Activated T-helper 2 cell treated with anti-CD3 and anti-CD28 coated beads, Interferon-gamma antibody, Interleukin-2, Interleukin-4, amounts not matched to agents 10 μg/mL and 5 μg/mL and 100 μg/mL, durations not matched to agents 14 hours and 24 hours and 36 hours (primary cell): ENCODE data around the gene ZBTB2. TPM values are rescaled to one million over a fixed set of nuclear protein-coding genes. Genes with fewer than 3 reads are reported as not detected.
"Not testable (repeated sequence)": the region's sequence is repeated elsewhere in the genome, so short reads cannot be mapped to it uniquely, and the experiment has no call there.

ENCODE experiments used
- DNase-seq: peaks from one replicate; pipeline ENCODE4 v3.0.0; 2021; ENCODE audit warnings: low spot score
- H3K27ac Mint-ChIP-seq: one replicate; pipeline ENCODE4 v1.8.0; 2021; ENCODE audit warnings: mixed read lengths
- H3K27me3 Mint-ChIP-seq: one replicate; pipeline ENCODE4 v1.8.0; 2021; ENCODE audit warnings: low read depth, mixed read lengths
- H3K36me3 Mint-ChIP-seq: one replicate; pipeline ENCODE4 v1.8.0; 2021; ENCODE audit warnings: low read depth, mixed read lengths
- H3K4me1 Mint-ChIP-seq: one replicate; pipeline ENCODE4 v1.8.0; 2021; ENCODE audit warnings: low read depth, mixed read lengths
- H3K4me3 Mint-ChIP-seq: one replicate; pipeline ENCODE4 v1.8.0; 2021; ENCODE audit warnings: low read depth, mild to moderate bottlenecking, moderate library complexity, mixed read lengths
- H3K9me3 Mint-ChIP-seq: one replicate; pipeline ENCODE4 v1.8.0; 2021; ENCODE audit warnings: mixed read lengths
- intact Hi-C: fragments of 100-400 bp; cut with micrococcal nuclease; formaldehyde crosslinking; loops from one replicate; pipeline ENCODE4 v1.15.1; 2023
- total RNA-seq: library from RNA; stranded (reverse); gene quantifications from 2 replicates; pipeline ENCODE4 v1.2.3, GENCODE V29; 2022

Gene ZBTB2
- total RNA-seq, 1 donor from 2014 or later, result 19.7 TPM

GRCh38 chr6:151353795-151354194, 37.6 kb downstream of the ZBTB2 start:
- Mint-ChIP-seq H3K27me3 (no peaks in the 10 kb centered on the region), H3K9me3 (no peaks in the 10 kb centered on the region), H3K27ac (no peak overlapping the region), H3K36me3 (peaks cover 11% of the 10 kb centered on the region), H3K4me3 (no peak overlapping the region), H3K4me1 (peaks cover 16% of the 10 kb centered on the region)
- intact Hi-C loops, result no loop called here
- DNase-seq, result no peak

- intact Hi-C loops, result no loop called here
- no peak for DNase-seq
- H3K4me1 Mint-ChIP-seq, result peaks cover 7% of the 10 kb centered on the region
- no peaks in the 10 kb centered on the region for H3K9me3 Mint-ChIP-seq
- H3K36me3 Mint-ChIP-seq, result peaks cover 4% of the 10 kb centered on the region
- H3K27me3 Mint-ChIP-seq, result no peaks in the 10 kb centered on the region
- H3K4me3 Mint-ChIP-seq, result no peak overlapping the region
- H3K27ac Mint-ChIP-seq, result no peak overlapping the region
Observed at GRCh38 chr6:151352410-151353396, 38.7 kb downstream of the ZBTB2 start.

- H3K9me3 Mint-ChIP-seq, result no peaks in the 10 kb centered on the region
- intact Hi-C loops, result no loop called here
- no peaks in the 10 kb centered on the region for H3K27me3 Mint-ChIP-seq
- peaks cover 4% of the 10 kb centered on the region for H3K36me3 Mint-ChIP-seq
- DNase-seq, result no peak
- H3K27ac Mint-ChIP-seq, result no peak overlapping the region
- no peak overlapping the region for H3K4me3 Mint-ChIP-seq
- H3K4me1 Mint-ChIP-seq, result peaks cover 3% of the 10 kb centered on the region
Observed at GRCh38 chr6:151351731-151352130, 39.6 kb downstream of the ZBTB2 start.

- H3K27me3 Mint-ChIP-seq, result no peaks in the 10 kb centered on the region
- intact Hi-C loops, result no loop called here
- no peaks in the 10 kb centered on the region for H3K9me3 Mint-ChIP-seq
- H3K36me3 Mint-ChIP-seq, result peaks cover 4% of the 10 kb centered on the region
- peaks cover 3% of the 10 kb centered on the region for H3K4me1 Mint-ChIP-seq
- H3K27ac Mint-ChIP-seq, result no peak overlapping the region
- DNase-seq, result no peak
- no peak overlapping the region for H3K4me3 Mint-ChIP-seq
Observed at GRCh38 chr6:151351146-151351700, 40.1 kb downstream of the ZBTB2 start.

- intact Hi-C loops, result no loop called here
- Mint-ChIP-seq H3K4me1 (peaks cover 3% of the 10 kb centered on the region), H3K27me3 (no peaks in the 10 kb centered on the region), H3K4me3 (no peak overlapping the region), H3K27ac (no peak overlapping the region), H3K9me3 (no peaks in the 10 kb centered on the region), H3K36me3 (peaks cover 2% of the 10 kb centered on the region)
- DNase-seq, result no peak
Observed at GRCh38 chr6:151350442-151351145, 40.8 kb downstream of the ZBTB2 start.

- no peak for DNase-seq
- no peak overlapping the region for H3K27ac Mint-ChIP-seq
- H3K4me1 Mint-ChIP-seq, result peaks cover 3% of the 10 kb centered on the region
- H3K4me3 Mint-ChIP-seq, result no peak overlapping the region
- H3K27me3 Mint-ChIP-seq, result no peaks in the 10 kb centered on the region
- intact Hi-C loops, result no loop called here
- H3K36me3 Mint-ChIP-seq, result no peaks in the 10 kb centered on the region
- H3K9me3 Mint-ChIP-seq, result no peaks in the 10 kb centered on the region
Observed at GRCh38 chr6:151349651-151350270, 41.6 kb downstream of the ZBTB2 start.

GRCh38 chr6:151342750-151343149, 48.6 kb downstream of the ZBTB2 start:
- H3K36me3 Mint-ChIP-seq, DNase-seq, H3K4me3 Mint-ChIP-seq, H3K27me3 Mint-ChIP-seq, intact Hi-C loops, H3K9me3 Mint-ChIP-seq, H3K27ac Mint-ChIP-seq, H3K4me1 Mint-ChIP-seq: not testable (repeated sequence)

GRCh38 chr6:151341476-151342195, 49.7 kb downstream of the ZBTB2 start:
- Mint-ChIP-seq H3K36me3 (no peaks in the 10 kb centered on the region), H3K4me1 (no peaks in the 10 kb centered on the region), H3K4me3 (no peak overlapping the region), H3K27me3 (peaks cover 2% of the 10 kb centered on the region), H3K9me3 (no peaks in the 10 kb centered on the region), H3K27ac (no peak overlapping the region)
- intact Hi-C loops, result no loop called here
- no peak for DNase-seq

GRCh38 chr6:151340219-151340978, 51.0 kb downstream of the ZBTB2 start:
- Mint-ChIP-seq H3K27me3 (peaks cover 2% of the 10 kb centered on the region), H3K27ac (no peak overlapping the region), H3K36me3 (no peaks in the 10 kb centered on the region), H3K4me3 (no peak overlapping the region), H3K4me1 (no peaks in the 10 kb centered on the region), H3K9me3 (no peaks in the 10 kb centered on the region)
- intact Hi-C loops, result no loop called here
- DNase-seq, result no peak

GRCh38 chr6:151339369-151339768, 52.0 kb downstream of the ZBTB2 start:
- Mint-ChIP-seq H3K27me3 (peaks cover 2% of the 10 kb centered on the region), H3K9me3 (no peaks in the 10 kb centered on the region), H3K36me3 (no peaks in the 10 kb centered on the region), H3K4me3 (no peak overlapping the region), H3K4me1 (peaks cover 4% of the 10 kb centered on the region), H3K27ac (no peak overlapping the region)
- no peak for DNase-seq
- intact Hi-C loops, result no loop called here

GRCh38 chr6:151338651-151339200, 52.6 kb downstream of the ZBTB2 start:
- no peaks in the 10 kb centered on the region for H3K36me3 Mint-ChIP-seq
- peaks cover 4% of the 10 kb centered on the region for H3K4me1 Mint-ChIP-seq
- no peak overlapping the region for H3K27ac Mint-ChIP-seq
- H3K27me3 Mint-ChIP-seq, result peaks cover 2% of the 10 kb centered on the region
- intact Hi-C loops, result no loop called here
- H3K9me3 Mint-ChIP-seq, result no peaks in the 10 kb centered on the region
- DNase-seq, result no peak
- no peak overlapping the region for H3K4me3 Mint-ChIP-seq
